OCI-LY1 (cell line): ENCODE data around the gene SLC5A5.

Experiments used
- H2AFZ ChIP-seq: fragments of 200-600 bp; sonication (generic), shearing (Covaris generic); 2 replicates; pipeline ENCODE4 v1.6.0; 2014; ENCODE audit warnings: antibody characterized with exemption, mild to moderate bottlenecking, low read length
- H3F3A ChIP-seq: fragments of 200-600 bp; sonication (generic), shearing (Covaris generic); 2 replicates; pipeline ENCODE4 v1.6.0; 2014; ENCODE audit warnings: mild to moderate bottlenecking, antibody characterized with exemption, low read length, moderate library complexity; ENCODE audit not compliant: insufficient read depth
- H3K27ac ChIP-seq: fragments of 200-600 bp; sonication (generic); 2 replicates; pipeline ENCODE4 v1.5.1; 2014; ENCODE audit warnings: low read length, mixed run types, mild to moderate bottlenecking, low read depth; ENCODE audit not compliant: poor library complexity, severe bottlenecking
- H3K27me3 ChIP-seq: fragments of 200-600 bp; sonication (generic); 2 replicates; pipeline ENCODE4 v1.6.0; 2014; ENCODE audit warnings: antibody characterized with exemption, mild to moderate bottlenecking, low read length, moderate library complexity; ENCODE audit not compliant: insufficient read depth
- H3K36me3 ChIP-seq: fragments of 200-600 bp; sonication (generic); 2 replicates; pipeline ENCODE4 v1.6.1; 2014; ENCODE audit warnings: mild to moderate bottlenecking, antibody characterized with exemption, low read length, moderate library complexity, mixed read lengths; ENCODE audit not compliant: insufficient read depth
- H3K4me1 ChIP-seq: fragments of 200-600 bp; sonication (generic); 2 replicates; pipeline ENCODE4 v1.5.1; 2014; ENCODE audit warnings: mild to moderate bottlenecking, low read length, moderate library complexity; ENCODE audit not compliant: insufficient read depth, severe bottlenecking
- H3K4me2 ChIP-seq: fragments of 200-600 bp; sonication (generic), shearing (Covaris generic); 2 replicates; pipeline ENCODE4 v1.6.1; 2014; ENCODE audit warnings: low read length
- H3K4me3 ChIP-seq: fragments of 200-600 bp; sonication (generic); 2 replicates; pipeline ENCODE4 v1.5.1; 2014; ENCODE audit warnings: low read length, low read depth, mild to moderate bottlenecking, mixed read lengths; ENCODE audit not compliant: poor library complexity, severe bottlenecking
- H3K79me2 ChIP-seq: fragments of 200-600 bp; shearing (Covaris generic); 2 replicates; pipeline ENCODE4 v1.6.1; 2016; ENCODE audit warnings: mixed run types, low read length, mixed read lengths; ENCODE audit not compliant: insufficient read depth
- H3K9ac ChIP-seq: fragments of 200-600 bp; sonication (generic), shearing (Covaris generic); 2 replicates; pipeline ENCODE4 v1.6.1; 2014; ENCODE audit warnings: mild to moderate bottlenecking, low read length, mixed read lengths
- H3K9me2 ChIP-seq: fragments of 200-600 bp; sonication (generic), shearing (Covaris generic); 2 replicates; pipeline ENCODE4 v1.6.1; 2014; ENCODE audit warnings: low read depth, mild to moderate bottlenecking, low read length, mixed read lengths
- H3K9me3 ChIP-seq: fragments of 200-600 bp; shearing (Covaris generic); 2 replicates; pipeline ENCODE4 v1.6.1; 2014; ENCODE audit warnings: low read length, mixed read lengths
- H4K20me1 ChIP-seq: fragments of 200-600 bp; sonication (generic), shearing (Covaris generic); 2 replicates; pipeline ENCODE4 v1.6.0; 2016; ENCODE audit warnings: mild to moderate bottlenecking, low read length; ENCODE audit not compliant: insufficient read depth
- EZH2 ChIP-seq: fragments of 200-600 bp; sonication (generic), shearing (Covaris generic); IDR thresholded peaks from 2 replicates; pipeline ENCODE4 v1.8.0; 2017; ENCODE audit warnings: borderline replicate concordance, mixed run types, mild to moderate bottlenecking, antibody characterized with exemption, low read length, moderate library complexity, mixed read lengths
- TF ChIP-seq, protein P1 (sequence below): fragments of 200-600 bp; sonication (generic), shearing (Covaris generic); IDR thresholded peaks from 2 replicates; pipeline ENCODE4 v1.5.1; 2017; ENCODE audit warnings: mild to moderate bottlenecking, antibody characterized with exemption, low read length, moderate library complexity, mixed read lengths

SLC5A5 gene

GRCh38 chr19:17943274-17944221, 71.8 kb downstream of the SLC5A5 start:
- Histone ChIP-seq H3K79me2 (no peaks in the 10 kb centered on the region), H3K27me3 (no peaks in the 10 kb centered on the region), H3K27ac (no peak overlapping the region), H3K4me2 (no peak overlapping the region), H4K20me1 (no peaks in the 10 kb centered on the region), H3K9ac (no peak overlapping the region), H3K4me3 (no peak overlapping the region), H3F3A (no peaks in the 10 kb centered on the region), H3K4me1 (peaks cover 11% of the 10 kb centered on the region), H3K36me3 (peaks cover 16% of the 10 kb centered on the region; the same call in 1 of the 2 replicates), H3K9me3 (no peaks in the 10 kb centered on the region), H2AFZ (no peak overlapping the region), H3K9me2 (no peaks in the 10 kb centered on the region)
- TF ChIP-seq, protein P1, sequence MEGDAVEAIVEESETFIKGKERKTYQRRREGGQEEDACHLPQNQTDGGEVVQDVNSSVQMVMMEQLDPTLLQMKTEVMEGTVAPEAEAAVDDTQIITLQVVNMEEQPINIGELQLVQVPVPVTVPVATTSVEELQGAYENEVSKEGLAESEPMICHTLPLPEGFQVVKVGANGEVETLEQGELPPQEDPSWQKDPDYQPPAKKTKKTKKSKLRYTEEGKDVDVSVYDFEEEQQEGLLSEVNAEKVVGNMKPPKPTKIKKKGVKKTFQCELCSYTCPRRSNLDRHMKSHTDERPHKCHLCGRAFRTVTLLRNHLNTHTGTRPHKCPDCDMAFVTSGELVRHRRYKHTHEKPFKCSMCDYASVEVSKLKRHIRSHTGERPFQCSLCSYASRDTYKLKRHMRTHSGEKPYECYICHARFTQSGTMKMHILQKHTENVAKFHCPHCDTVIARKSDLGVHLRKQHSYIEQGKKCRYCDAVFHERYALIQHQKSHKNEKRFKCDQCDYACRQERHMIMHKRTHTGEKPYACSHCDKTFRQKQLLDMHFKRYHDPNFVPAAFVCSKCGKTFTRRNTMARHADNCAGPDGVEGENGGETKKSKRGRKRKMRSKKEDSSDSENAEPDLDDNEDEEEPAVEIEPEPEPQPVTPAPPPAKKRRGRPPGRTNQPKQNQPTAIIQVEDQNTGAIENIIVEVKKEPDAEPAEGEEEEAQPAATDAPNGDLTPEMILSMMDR: no peak
- TF ChIP-seq EZH2: no peak

- H3K9ac ChIP-seq: no peak overlapping the region
- H3K36me3 ChIP-seq: peaks cover 8% of the 10 kb centered on the region; the same call in 1 of the 2 replicates
- H3K9me3 ChIP-seq: no peaks in the 10 kb centered on the region
- H3K4me2 ChIP-seq: no peak overlapping the region
- H3K4me3 ChIP-seq: no peak overlapping the region
- H3K9me2 ChIP-seq: no peaks in the 10 kb centered on the region
- no peaks in the 10 kb centered on the region for H3K79me2 ChIP-seq
- no peaks in the 10 kb centered on the region for H3K27me3 ChIP-seq
- no peak overlapping the region for H2AFZ ChIP-seq
- no peak for TF ChIP-seq EZH2
- TF ChIP-seq, protein P1: no peak
- no peaks in the 10 kb centered on the region for H4K20me1 ChIP-seq
- H3F3A ChIP-seq: no peaks in the 10 kb centered on the region
- H3K27ac ChIP-seq: no peak overlapping the region
- H3K4me1 ChIP-seq: peaks cover 18% of the 10 kb centered on the region
Observed at GRCh38 chr19:17944301-17944700, 72.6 kb downstream of the SLC5A5 start.
